WTC11 (cell line): ENCODE data around the gene PKM. TPM values are rescaled to one million over a fixed set of nuclear protein-coding genes. Genes with fewer than 3 reads are reported as not detected.

Experiments used
- ATAC-seq: fragments of 200-7000 bp; cut with Tn5 transposase; 2 replicates; pipeline ENCODE4 v1.10.0; 2021; ENCODE audit warnings: mild to moderate bottlenecking, moderate library complexity
- CTCF ChIA-PET: fragments of 300-600 bp; sonication (Branson Sonifier 250); formaldehyde crosslinking; loops from one replicate; lab custom pipeline; 2021; ENCODE audit warnings: antibody characterized with exemption; lab: Charles Lee
- POLR2A ChIA-PET: fragments of 350-600 bp; sonication (Branson Sonifier 250); formaldehyde crosslinking; loops from one replicate; lab custom pipeline; 2021; ENCODE audit warnings: antibody characterized with exemption; lab: Charles Lee
- DNase-seq: peaks from one replicate; pipeline ENCODE4 v3.0.0; 2021; ENCODE audit warnings: low spot score
- H3K27ac Mint-ChIP-seq: 2 replicates; pipeline ENCODE4 v1.8.0; 2021; ENCODE audit warnings: mixed read lengths
- H3K27me3 Mint-ChIP-seq: 2 replicates; pipeline ENCODE4 v1.8.0; 2021; ENCODE audit warnings: low read depth, mild to moderate bottlenecking, moderate library complexity, mixed read lengths
- H3K36me3 Mint-ChIP-seq: 2 replicates; pipeline ENCODE4 v1.8.0; 2021; ENCODE audit warnings: mixed read lengths
- H3K4me1 Mint-ChIP-seq: 2 replicates; pipeline ENCODE4 v1.8.0; 2022; ENCODE audit warnings: mixed read lengths
- H3K4me3 Mint-ChIP-seq: 2 replicates; pipeline ENCODE4 v1.8.0; 2021; ENCODE audit warnings: mild to moderate bottlenecking, moderate library complexity, mixed read lengths
- H3K9me3 Mint-ChIP-seq: 2 replicates; pipeline ENCODE4 v1.8.0; 2021; ENCODE audit warnings: mixed read lengths
- CBFB ChIP-seq: sonication (generic); formaldehyde crosslinking; IDR thresholded peaks from 2 replicates; pipeline ENCODE4 v1.8.1; 2022; ENCODE audit warnings: mild to moderate bottlenecking, low read depth, missing genetic modification reagents
- ELF4 ChIP-seq: sonication (generic); formaldehyde crosslinking; IDR thresholded peaks from 2 replicates; pipeline ENCODE4 v1.8.1; 2022; ENCODE audit warnings: low read depth, mild to moderate bottlenecking, moderate library complexity, missing genetic modification reagents
- ESRRA ChIP-seq: sonication (generic); formaldehyde crosslinking; IDR thresholded peaks from 2 replicates; pipeline ENCODE4 v1.8.1; 2022; ENCODE audit warnings: mild to moderate bottlenecking, missing genetic modification reagents, borderline replicate concordance
- FOXJ3 ChIP-seq: sonication (generic); formaldehyde crosslinking; IDR thresholded peaks from 2 replicates; pipeline ENCODE4 v1.9.0; 2021; ENCODE audit warnings: missing genetic modification reagents, mild to moderate bottlenecking, borderline replicate concordance
- FOXK1 ChIP-seq: sonication (generic); formaldehyde crosslinking; IDR thresholded peaks from 2 replicates; pipeline ENCODE4 v1.8.0; 2022; ENCODE audit warnings: mild to moderate bottlenecking, moderate library complexity, missing genetic modification reagents
- FOXP1 ChIP-seq: sonication (generic); formaldehyde crosslinking; IDR thresholded peaks from 2 replicates; pipeline ENCODE4 v1.8.0; 2022; ENCODE audit warnings: missing genetic modification reagents, mild to moderate bottlenecking, moderate library complexity, borderline replicate concordance
- GRHL2 ChIP-seq: fragments of 250-450 bp; sonication (Bioruptor Pico); IDR thresholded peaks from 2 replicates; pipeline ENCODE4 v1.8.0; 2022; ENCODE audit warnings: mild to moderate bottlenecking, moderate library complexity; ENCODE audit not compliant: insufficient replicate concordance, severe bottlenecking
- HMGA2 ChIP-seq: fragments of 250-450 bp; sonication (Bioruptor Pico); IDR thresholded peaks from 2 replicates; pipeline ENCODE4 v1.4.0; 2021; ENCODE audit warnings: mild to moderate bottlenecking, moderate library complexity
- JUN ChIP-seq: sonication (generic); formaldehyde crosslinking; IDR thresholded peaks from 2 replicates; pipeline ENCODE4 v1.8.0; 2023; ENCODE audit warnings: mild to moderate bottlenecking, missing genetic modification reagents
- MXD4 ChIP-seq: fragments of 250-450 bp; sonication (Bioruptor Pico); IDR thresholded peaks from 2 replicates; pipeline ENCODE4 v1.8.0; 2021; ENCODE audit warnings: mild to moderate bottlenecking, moderate library complexity, borderline replicate concordance
- NFE2L1 ChIP-seq: sonication (generic); formaldehyde crosslinking; IDR thresholded peaks from 2 replicates; pipeline ENCODE4 v1.8.1; 2023; ENCODE audit warnings: missing genetic modification reagents
- TCF7 ChIP-seq: sonication (generic); formaldehyde crosslinking; IDR thresholded peaks from 2 replicates; pipeline ENCODE4 v1.8.0; 2022; ENCODE audit warnings: mild to moderate bottlenecking, low read depth, missing genetic modification reagents, moderate library complexity
- ZNF138 ChIP-seq: sonication (generic); formaldehyde crosslinking; conservative IDR thresholded peaks from 2 replicates; pipeline ENCODE4 v1.8.1; 2022; ENCODE audit warnings: mild to moderate bottlenecking, moderate library complexity, missing genetic modification reagents
- ZNF219 ChIP-seq: sonication (generic); formaldehyde crosslinking; IDR thresholded peaks from 2 replicates; pipeline ENCODE4 v1.8.0; 2023; ENCODE audit warnings: missing genetic modification reagents, mild to moderate bottlenecking, borderline replicate concordance
- ZNF232 ChIP-seq: sonication (generic); formaldehyde crosslinking; IDR thresholded peaks from 2 replicates; pipeline ENCODE4 v1.8.0; 2022; ENCODE audit warnings: mild to moderate bottlenecking, missing genetic modification reagents
- total RNA-seq: library from RNA; stranded (reverse); gene quantifications from 3 replicates; pipeline ENCODE4 v1.2.3, GENCODE V29; 2021
- TF ChIP-seq, protein P1 (sequence below): sonication (generic); formaldehyde crosslinking; IDR thresholded peaks from 2 replicates; pipeline ENCODE4 v1.8.0; 2023; ENCODE audit warnings: missing genetic modification reagents, mild to moderate bottlenecking, borderline replicate concordance
- TF ChIP-seq, protein P2 (sequence below): sonication (generic); formaldehyde crosslinking; IDR thresholded peaks from 2 replicates; pipeline ENCODE4 v1.8.1; 2023; ENCODE audit warnings: mild to moderate bottlenecking, missing genetic modification reagents, moderate library complexity
- TF ChIP-seq, protein P3 (sequence below): fragments of 250-450 bp; sonication (Bioruptor Pico); IDR thresholded peaks from 2 replicates; pipeline ENCODE4 v1.9.0; 2021; ENCODE audit warnings: mild to moderate bottlenecking
- TF ChIP-seq, protein P4 (sequence below): sonication (generic); formaldehyde crosslinking; IDR thresholded peaks from 2 replicates; pipeline ENCODE4 v1.8.0; 2023; ENCODE audit warnings: mild to moderate bottlenecking, missing genetic modification reagents
- TF ChIP-seq, protein P5 (sequence below): sonication (generic); formaldehyde crosslinking; IDR thresholded peaks from 2 replicates; pipeline ENCODE4 v1.8.1; 2022; ENCODE audit warnings: mild to moderate bottlenecking, moderate library complexity, missing genetic modification reagents
- TF ChIP-seq, protein P6 (sequence below): sonication (generic); formaldehyde crosslinking; IDR thresholded peaks from 2 replicates; pipeline ENCODE4 v1.8.1; 2022; ENCODE audit warnings: low read depth, missing genetic modification reagents, borderline replicate concordance

Gene PKM
- total RNA-seq, 1 experiment from 2014 or later, result 858 TPM

DNA sequence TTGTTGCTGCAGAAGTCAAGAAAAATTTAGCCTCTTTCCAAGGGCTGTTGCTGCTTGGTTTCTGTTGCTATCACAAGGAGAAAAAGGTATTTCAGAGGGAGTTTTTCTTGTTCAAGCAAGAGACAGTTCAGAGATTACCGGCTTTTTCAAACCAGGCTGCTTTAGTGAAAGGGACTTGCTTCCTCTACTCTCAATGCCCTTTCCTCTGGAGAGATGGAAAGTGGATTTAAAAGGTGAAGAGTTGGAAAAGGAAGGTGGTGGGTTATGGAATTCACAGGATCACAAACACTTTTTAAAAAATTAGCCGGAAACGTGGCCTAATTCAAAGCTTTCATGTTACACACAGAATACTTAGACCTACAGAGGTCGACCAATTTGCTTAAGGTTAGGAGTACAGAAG is 40.2 kb upstream of the PKM start:
- DNase-seq, result no peak
- H3K9me3 Mint-ChIP-seq, result no peaks in the 10 kb centered on the region
- H3K4me1 Mint-ChIP-seq, result peaks cover 17% of the 10 kb centered on the region
- H3K4me3 Mint-ChIP-seq, result peak overlapping the region; percentile 84
- TF ChIP-seq, protein P1, sequence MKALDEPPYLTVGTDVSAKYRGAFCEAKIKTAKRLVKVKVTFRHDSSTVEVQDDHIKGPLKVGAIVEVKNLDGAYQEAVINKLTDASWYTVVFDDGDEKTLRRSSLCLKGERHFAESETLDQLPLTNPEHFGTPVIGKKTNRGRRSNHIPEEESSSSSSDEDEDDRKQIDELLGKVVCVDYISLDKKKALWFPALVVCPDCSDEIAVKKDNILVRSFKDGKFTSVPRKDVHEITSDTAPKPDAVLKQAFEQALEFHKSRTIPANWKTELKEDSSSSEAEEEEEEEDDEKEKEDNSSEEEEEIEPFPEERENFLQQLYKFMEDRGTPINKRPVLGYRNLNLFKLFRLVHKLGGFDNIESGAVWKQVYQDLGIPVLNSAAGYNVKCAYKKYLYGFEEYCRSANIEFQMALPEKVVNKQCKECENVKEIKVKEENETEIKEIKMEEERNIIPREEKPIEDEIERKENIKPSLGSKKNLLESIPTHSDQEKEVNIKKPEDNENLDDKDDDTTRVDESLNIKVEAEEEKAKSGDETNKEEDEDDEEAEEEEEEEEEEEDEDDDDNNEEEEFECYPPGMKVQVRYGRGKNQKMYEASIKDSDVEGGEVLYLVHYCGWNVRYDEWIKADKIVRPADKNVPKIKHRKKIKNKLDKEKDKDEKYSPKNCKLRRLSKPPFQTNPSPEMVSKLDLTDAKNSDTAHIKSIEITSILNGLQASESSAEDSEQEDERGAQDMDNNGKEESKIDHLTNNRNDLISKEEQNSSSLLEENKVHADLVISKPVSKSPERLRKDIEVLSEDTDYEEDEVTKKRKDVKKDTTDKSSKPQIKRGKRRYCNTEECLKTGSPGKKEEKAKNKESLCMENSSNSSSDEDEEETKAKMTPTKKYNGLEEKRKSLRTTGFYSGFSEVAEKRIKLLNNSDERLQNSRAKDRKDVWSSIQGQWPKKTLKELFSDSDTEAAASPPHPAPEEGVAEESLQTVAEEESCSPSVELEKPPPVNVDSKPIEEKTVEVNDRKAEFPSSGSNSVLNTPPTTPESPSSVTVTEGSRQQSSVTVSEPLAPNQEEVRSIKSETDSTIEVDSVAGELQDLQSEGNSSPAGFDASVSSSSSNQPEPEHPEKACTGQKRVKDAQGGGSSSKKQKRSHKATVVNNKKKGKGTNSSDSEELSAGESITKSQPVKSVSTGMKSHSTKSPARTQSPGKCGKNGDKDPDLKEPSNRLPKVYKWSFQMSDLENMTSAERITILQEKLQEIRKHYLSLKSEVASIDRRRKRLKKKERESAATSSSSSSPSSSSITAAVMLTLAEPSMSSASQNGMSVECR, result no peak
- TF ChIP-seq FOXK1 (CRISPR knock-in tag), result no peak
- no peak for TF ChIP-seq CBFB
- TF ChIP-seq, protein P2, sequence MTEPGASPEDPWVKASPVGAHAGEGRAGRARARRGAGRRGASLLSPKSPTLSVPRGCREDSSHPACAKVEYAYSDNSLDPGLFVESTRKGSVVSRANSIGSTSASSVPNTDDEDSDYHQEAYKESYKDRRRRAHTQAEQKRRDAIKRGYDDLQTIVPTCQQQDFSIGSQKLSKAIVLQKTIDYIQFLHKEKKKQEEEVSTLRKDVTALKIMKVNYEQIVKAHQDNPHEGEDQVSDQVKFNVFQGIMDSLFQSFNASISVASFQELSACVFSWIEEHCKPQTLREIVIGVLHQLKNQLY, result no peak
- TF ChIP-seq NFE2L1 (CRISPR knock-in tag), result no peak
- no peak for TF ChIP-seq FOXP1 (CRISPR knock-in tag)
- CTCF ChIA-PET, result interaction anchor here (1.0 kb wide), 2 partner anchors 45 to 73 kb away, joined by 4 read pairs; partner anchors contain the start of gene GRAMD2A
- POLR2A ChIA-PET, result interaction anchor here (0.6 kb wide), 1 partner anchor 29 kb away, joined by 3 read pairs; no protein-coding TSS in a partner anchor
- H3K27ac Mint-ChIP-seq, result no peak overlapping the region
- H3K27me3 Mint-ChIP-seq, result peaks cover 13% of the 10 kb centered on the region
- no peak for ATAC-seq
- peaks cover 10% of the 10 kb centered on the region for H3K36me3 Mint-ChIP-seq

DNA sequence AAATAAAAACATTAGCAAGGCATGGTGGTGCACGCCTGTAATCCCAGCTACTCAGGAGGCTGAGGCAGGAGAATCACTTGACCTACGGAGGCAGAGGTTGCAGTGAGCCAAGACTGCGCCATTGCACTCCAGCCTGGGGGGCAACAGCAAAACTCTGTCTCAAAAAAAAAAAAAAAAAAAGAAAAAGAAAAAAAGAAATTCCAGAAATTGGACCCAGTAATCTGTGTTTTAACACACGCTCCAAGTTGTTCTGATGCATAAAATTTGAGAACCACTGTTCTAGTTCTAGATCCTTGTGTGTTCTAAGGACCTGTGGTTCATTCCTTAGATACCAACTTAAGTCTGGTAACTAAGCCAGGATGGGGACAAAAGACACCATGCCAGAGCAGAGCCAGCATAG is 38.7 kb upstream of the PKM start:
- Mint-ChIP-seq H3K36me3 (peaks cover 20% of the 10 kb centered on the region), H3K4me3 (no peak overlapping the region), H3K27ac (no peak overlapping the region), H3K4me1 (peaks cover 17% of the 10 kb centered on the region), H3K27me3 (peaks cover 9% of the 10 kb centered on the region), H3K9me3 (no peaks in the 10 kb centered on the region)
- no peak for ATAC-seq
- CTCF ChIA-PET, result no interaction called here
- POLR2A ChIA-PET, result no interaction called here
- no peak for DNase-seq
- TF ChIP-seq MXD4 (CRISPR knock-in tag) (no peak), ELF4 (CRISPR knock-in tag) (no peak), FOXK1 (CRISPR knock-in tag) (no peak), ZNF219 (CRISPR knock-in tag) (no peak), TCF7 (CRISPR knock-in tag) (no peak), FOXP1 (CRISPR knock-in tag) (no peak), ESRRA (CRISPR knock-in tag) (no peak), ZNF138 (CRISPR knock-in tag) (no peak), HMGA2 (CRISPR knock-in tag) (no peak), JUN (CRISPR knock-in tag) (no peak), FOXJ3 (CRISPR knock-in tag) (no peak), ZNF232 (CRISPR knock-in tag) (no peak), GRHL2 (no peak)
- TF ChIP-seq, protein P3, sequence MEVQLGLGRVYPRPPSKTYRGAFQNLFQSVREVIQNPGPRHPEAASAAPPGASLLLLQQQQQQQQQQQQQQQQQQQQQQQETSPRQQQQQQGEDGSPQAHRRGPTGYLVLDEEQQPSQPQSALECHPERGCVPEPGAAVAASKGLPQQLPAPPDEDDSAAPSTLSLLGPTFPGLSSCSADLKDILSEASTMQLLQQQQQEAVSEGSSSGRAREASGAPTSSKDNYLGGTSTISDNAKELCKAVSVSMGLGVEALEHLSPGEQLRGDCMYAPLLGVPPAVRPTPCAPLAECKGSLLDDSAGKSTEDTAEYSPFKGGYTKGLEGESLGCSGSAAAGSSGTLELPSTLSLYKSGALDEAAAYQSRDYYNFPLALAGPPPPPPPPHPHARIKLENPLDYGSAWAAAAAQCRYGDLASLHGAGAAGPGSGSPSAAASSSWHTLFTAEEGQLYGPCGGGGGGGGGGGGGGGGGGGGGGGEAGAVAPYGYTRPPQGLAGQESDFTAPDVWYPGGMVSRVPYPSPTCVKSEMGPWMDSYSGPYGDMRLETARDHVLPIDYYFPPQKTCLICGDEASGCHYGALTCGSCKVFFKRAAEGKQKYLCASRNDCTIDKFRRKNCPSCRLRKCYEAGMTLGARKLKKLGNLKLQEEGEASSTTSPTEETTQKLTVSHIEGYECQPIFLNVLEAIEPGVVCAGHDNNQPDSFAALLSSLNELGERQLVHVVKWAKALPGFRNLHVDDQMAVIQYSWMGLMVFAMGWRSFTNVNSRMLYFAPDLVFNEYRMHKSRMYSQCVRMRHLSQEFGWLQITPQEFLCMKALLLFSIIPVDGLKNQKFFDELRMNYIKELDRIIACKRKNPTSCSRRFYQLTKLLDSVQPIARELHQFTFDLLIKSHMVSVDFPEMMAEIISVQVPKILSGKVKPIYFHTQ, result no peak
- TF ChIP-seq, protein P4, sequence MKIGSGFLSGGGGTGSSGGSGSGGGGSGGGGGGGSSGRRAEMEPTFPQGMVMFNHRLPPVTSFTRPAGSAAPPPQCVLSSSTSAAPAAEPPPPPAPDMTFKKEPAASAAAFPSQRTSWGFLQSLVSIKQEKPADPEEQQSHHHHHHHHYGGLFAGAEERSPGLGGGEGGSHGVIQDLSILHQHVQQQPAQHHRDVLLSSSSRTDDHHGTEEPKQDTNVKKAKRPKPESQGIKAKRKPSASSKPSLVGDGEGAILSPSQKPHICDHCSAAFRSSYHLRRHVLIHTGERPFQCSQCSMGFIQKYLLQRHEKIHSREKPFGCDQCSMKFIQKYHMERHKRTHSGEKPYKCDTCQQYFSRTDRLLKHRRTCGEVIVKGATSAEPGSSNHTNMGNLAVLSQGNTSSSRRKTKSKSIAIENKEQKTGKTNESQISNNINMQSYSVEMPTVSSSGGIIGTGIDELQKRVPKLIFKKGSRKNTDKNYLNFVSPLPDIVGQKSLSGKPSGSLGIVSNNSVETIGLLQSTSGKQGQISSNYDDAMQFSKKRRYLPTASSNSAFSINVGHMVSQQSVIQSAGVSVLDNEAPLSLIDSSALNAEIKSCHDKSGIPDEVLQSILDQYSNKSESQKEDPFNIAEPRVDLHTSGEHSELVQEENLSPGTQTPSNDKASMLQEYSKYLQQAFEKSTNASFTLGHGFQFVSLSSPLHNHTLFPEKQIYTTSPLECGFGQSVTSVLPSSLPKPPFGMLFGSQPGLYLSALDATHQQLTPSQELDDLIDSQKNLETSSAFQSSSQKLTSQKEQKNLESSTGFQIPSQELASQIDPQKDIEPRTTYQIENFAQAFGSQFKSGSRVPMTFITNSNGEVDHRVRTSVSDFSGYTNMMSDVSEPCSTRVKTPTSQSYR, result no peak
- TF ChIP-seq, protein P5, sequence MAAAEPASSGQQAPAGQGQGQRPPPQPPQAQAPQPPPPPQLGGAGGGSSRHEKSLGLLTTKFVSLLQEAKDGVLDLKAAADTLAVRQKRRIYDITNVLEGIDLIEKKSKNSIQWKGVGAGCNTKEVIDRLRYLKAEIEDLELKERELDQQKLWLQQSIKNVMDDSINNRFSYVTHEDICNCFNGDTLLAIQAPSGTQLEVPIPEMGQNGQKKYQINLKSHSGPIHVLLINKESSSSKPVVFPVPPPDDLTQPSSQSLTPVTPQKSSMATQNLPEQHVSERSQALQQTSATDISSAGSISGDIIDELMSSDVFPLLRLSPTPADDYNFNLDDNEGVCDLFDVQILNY, result no peak
- TF ChIP-seq, protein P6, sequence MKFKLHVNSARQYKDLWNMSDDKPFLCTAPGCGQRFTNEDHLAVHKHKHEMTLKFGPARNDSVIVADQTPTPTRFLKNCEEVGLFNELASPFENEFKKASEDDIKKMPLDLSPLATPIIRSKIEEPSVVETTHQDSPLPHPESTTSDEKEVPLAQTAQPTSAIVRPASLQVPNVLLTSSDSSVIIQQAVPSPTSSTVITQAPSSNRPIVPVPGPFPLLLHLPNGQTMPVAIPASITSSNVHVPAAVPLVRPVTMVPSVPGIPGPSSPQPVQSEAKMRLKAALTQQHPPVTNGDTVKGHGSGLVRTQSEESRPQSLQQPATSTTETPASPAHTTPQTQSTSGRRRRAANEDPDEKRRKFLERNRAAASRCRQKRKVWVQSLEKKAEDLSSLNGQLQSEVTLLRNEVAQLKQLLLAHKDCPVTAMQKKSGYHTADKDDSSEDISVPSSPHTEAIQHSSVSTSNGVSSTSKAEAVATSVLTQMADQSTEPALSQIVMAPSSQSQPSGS (CRISPR knock-in tag), result no peak
